HCEC 1CT (cell line): ENCODE data around the gene GLB1L.
"Not testable (repeated sequence)": the region's sequence is repeated elsewhere in the genome, so short reads cannot be mapped to it uniquely, and the experiment has no call there.

Experiments used
- DNase-seq: peaks from one replicate; pipeline ENCODE4 v3.0.0-alpha.2; 2017

Gene GLB1L

GRCh38 chr2:219279916-219280516, 34.8 kb upstream of the GLB1L start:
- DNase-seq, result no peak

- peak; percentile 99 for DNase-seq
These were observed 34.1 kb upstream of the GLB1L start, which contains the start of gene DNAJB2 for GRCh38 chr2:219279151-219279915. TSS of gene DNAJB2 (plus strand) at chr2:219279366. CDS start at chr2:219279834, 468 bp downstream.

GRCh38 chr2:219278655-219279150, 33.5 kb upstream of the GLB1L start:
- no peak for DNase-seq

DNA sequence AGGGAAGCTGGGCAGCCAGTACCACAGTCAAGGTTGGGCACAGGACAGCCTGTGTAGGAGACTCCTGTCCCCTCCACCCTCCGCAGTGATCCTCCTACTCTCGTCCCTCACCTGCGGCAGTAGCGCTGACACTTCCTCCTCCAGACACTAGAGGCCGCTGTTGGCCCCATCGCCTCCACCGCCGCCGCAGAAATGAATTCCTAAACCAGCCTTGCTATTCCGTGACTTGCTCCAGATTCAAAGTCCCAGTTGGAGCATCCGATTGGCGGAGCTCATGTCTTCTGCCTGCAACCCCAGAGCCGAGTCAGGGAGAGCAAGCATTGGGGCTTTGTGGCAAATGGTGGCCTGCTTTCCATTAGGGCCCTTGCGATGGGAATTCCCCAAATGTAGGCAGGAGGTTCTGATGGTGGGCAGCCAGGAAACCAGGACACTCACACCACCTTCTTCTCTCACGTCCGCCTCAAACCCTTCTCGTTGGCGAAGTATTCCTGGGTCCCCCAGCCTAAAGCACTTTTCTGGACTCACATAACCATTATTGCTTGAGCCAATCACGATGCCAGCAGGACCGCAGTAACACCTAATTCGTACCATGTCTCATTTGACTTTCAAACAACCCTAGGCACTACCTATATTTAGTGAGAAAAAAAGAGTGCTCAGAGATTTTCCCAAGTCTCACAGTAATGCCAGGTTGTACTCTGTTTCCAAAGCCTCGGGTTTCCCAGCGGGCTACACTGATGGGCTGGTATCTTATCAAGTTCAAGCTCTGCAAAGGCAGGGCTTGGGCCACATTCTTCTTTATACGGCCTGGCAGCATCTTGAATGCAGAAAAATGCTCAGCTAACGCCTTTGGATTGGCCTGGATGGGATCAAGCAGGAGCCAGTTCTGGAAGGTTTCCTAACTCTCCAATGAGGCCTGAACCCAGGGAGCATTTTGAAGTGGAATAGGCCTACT, 32.7 kb upstream of the GLB1L start:
- DNase-seq, result peak; percentile 65

DNA sequence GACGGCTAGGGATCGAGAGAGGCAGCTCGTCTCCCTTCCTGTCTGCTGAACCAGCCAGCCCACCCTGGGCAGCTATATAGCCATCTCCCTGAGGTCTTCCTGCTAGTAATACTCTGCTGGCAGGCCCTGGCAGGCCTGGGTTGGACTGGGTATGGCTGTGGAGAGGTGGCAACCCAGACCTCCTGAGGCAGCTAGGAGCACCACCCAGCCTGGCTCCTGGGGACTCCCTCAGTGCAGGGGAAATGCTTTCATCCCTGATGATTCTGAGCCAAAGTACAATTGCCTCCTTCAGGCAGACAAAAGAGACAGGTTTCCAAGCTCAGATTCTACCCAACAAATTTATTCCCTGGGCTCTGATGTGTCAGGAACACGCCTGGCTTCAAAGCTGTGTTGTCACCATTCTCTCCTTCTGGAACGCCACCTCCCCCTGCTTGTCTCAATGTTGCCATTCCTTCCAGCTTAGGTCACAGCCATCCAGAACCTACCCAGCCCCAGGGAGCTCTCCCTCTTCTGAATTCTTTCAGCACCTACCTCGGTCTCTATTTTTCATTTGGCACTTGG, 29.2 kb upstream of the GLB1L start:
- peak; percentile 68 for DNase-seq

DNA sequence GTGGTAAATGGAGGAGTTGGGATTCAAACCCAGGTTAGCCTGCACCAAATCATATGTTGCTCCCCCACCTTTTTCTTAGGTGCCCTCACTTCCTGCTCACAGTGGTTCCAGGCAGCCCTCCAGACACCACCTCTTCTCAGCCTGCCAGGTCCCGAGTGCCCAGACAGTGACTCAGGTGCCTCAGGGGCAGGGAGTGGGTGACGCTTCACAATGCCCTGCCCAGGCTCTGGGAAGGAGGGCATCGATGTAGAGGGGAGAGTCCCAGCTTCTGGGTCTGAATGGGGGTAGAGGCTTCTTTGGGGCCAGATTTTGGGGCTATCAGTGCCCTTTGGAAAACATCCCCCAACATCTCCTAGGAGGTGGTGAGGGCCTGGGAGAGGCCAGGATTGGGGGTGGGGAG, 28.7 kb upstream of the GLB1L start:
- no peak for DNase-seq

- DNase-seq, result no peak
These were observed 27.8 kb upstream of the GLB1L start for GRCh38 chr2:219272995-219273394.

DNA sequence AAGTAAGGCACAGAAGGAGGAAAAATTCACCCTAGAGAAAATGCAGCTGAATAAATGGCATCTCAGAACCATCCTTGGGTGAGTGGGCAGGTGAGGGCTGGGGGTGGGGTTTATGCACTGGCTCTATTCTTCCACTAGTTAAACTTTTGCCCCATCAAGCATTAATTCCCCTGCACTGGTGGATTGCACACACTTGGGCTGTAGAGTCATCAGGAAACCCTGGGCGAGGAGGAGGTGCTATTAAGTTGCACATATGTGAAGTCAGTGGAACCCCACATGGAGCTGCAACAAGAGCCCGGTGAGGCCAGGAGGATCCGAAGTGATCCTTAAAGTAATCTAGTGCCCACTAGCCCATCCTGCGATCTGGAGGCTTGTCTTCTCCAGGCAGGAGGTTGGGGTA, 27.1 kb upstream of the GLB1L start:
- DNase-seq, result no peak

DNA sequence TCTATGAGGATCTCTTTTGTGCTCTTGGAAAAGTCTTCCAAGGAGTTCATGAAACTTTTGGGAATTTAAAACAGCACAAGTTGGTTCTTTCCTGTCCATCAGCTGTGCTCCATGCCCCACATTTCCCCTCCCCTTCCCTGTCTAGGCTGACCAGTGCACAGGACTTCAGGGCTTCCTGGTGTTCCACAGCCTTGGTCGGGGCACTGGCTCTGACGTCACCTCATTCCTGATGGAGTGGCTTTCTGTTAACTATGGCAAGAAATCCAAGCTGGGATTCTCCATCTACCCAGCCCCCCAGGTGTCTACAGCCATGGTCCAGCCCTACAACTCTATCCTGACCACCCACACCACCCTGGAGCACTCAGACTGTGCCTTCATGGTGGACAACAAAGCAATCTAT, 25.8 kb upstream of the GLB1L start:
- no peak for DNase-seq

DNA sequence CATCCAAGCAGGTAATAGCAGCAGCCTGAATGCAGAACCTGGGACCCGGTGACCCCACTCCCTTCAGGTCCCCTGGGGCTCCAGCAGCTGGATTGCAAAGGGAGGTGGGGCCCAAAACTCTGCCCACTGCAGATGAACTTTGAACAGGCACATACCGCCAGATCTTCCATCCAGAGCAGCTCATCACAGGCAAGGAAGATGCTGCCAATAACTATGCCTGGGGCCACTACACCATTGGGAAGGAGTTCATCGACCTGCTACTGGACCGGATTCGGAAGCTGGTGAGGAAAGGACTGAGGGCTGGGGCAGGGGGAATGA, 24.8 kb upstream of the GLB1L start:
- DNase-seq, result no peak

DNA sequence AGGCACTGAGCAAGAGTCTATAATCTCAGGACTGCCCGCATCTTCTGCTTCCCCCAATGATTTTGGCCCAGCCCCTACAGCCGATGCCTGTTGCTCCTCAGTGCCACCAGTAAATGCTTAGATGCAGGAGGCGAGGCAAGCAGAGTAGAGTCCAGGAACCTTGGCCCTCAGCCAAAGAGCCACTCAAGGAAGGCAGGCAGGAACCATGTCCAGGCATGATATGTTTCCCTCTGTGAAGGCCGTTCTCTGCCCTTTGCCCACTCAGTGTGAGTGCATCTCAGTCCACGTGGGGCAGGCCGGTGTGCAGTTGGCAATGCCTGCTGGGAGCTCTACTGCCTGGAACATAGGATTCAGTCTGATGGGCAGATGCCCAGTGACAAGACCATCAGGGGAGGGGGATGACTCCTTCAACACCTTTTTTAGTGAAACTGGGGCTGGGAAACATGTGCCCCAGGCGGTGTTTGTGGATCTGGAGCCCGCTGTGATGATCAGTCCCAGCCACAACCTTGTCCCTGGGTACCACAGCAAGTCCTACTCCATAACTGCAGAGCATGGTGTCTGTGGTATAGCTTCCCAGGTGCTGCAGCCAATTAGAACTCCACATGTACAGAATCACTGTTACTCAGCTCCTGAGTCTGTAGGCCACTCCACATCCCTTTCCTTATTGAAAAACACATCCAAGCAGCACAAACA, 24.3 kb upstream of the GLB1L start:
- DNase-seq, result no peak

GRCh38 chr2:219268294-219268693, 23.1 kb upstream of the GLB1L start:
- no peak for DNase-seq

DNA sequence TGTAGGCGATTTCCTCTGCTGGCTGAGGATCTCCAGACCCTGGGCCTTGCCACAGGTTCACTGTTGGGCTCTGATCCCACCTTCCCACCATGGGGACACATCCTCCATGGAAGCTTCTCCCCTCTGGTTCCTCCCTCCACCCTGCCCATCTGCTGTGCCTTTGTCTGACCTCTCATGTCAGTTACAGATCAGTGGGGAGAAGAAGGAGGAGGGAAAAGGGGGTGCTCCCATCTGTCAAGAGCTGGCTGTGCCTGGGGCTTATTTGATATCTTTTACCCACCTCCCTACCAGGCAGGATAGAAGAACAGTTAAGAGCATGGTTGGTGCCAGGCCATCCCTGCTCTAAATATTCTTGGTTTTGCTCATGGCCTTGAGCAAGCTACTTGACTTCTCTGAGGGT, 21.6 kb upstream of the GLB1L start:
- DNase-seq, result no peak

DNA sequence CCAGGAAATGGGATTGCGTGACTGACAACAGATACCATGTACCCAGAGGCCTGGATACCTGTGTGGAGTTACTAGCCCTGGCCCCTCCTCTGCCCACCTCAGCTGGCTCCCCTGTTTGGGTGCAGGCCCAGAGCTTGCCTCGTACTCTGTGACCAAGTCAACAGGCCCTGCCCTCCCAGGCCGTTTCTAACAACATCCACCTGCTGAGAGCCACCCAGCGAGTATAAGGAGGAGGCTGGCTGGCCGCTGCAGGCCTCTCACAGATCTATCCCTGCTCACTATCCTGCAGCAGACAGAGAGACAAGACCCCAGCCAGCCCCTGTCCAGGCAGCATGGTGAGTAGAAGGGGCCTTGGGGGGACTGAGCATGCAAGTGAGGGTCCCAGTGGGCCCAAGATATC, 21.0 kb upstream of the GLB1L start:
- DNase-seq, result no peak

GRCh38 chr2:219261024-219261855, 16.0 kb upstream of the GLB1L start:
- DNase-seq, result no peak

GRCh38 chr2:219258942-219259341, 13.7 kb upstream of the GLB1L start:
- not testable (repeated sequence) for DNase-seq

GRCh38 chr2:219254590-219255201, 9.5 kb upstream of the GLB1L start:
- no peak for DNase-seq

DNA sequence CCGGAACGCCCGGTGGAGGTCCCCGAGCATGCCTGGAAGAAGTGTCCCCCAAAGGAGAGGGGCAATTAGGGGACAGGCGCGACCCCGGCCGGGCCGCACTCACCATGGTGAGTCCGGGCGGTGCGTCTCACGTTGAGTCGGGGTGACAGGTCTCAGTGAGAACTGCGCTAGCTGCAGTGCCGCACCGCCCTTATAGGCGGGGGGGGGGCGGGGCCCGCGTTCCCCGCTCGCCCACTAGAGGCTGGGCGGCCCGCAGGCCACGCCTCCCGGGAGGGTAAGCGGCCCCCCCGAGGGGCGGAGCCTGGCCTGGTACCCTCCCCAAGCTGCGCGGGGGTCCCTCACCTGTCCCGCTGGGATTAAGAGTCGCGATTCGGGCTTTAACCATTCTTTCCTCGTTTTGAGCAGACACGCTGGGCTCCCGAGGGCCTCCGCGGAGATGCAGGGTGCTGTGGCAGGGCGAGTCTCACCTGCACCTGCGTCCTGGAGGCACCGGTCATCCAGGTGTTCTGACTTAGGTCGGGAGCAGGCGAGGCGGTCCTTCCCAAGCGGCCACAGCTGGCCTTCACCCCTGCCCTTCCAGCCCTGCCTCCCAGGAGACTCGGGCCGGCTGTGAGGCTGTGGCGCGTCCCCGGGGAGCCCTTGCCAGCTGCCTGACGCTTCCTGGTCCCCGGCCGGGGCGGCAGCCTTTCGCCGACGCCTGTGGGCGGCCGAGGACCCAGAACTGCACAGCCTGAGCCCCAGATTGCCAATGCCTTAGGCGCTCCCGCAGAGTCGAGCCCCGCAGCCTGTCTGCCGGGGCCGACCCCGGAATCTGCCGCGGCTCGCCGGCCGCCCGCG, 8.7 kb upstream of the GLB1L start, which contains the start of gene TUBA4A:
Gene TUBA4A (minus strand): TSS at position 166 of the 837 bp plus-strand sequence. CDS start 60 bp downstream, at position 106.
- DNase-seq, result peak; percentile 54

DNA sequence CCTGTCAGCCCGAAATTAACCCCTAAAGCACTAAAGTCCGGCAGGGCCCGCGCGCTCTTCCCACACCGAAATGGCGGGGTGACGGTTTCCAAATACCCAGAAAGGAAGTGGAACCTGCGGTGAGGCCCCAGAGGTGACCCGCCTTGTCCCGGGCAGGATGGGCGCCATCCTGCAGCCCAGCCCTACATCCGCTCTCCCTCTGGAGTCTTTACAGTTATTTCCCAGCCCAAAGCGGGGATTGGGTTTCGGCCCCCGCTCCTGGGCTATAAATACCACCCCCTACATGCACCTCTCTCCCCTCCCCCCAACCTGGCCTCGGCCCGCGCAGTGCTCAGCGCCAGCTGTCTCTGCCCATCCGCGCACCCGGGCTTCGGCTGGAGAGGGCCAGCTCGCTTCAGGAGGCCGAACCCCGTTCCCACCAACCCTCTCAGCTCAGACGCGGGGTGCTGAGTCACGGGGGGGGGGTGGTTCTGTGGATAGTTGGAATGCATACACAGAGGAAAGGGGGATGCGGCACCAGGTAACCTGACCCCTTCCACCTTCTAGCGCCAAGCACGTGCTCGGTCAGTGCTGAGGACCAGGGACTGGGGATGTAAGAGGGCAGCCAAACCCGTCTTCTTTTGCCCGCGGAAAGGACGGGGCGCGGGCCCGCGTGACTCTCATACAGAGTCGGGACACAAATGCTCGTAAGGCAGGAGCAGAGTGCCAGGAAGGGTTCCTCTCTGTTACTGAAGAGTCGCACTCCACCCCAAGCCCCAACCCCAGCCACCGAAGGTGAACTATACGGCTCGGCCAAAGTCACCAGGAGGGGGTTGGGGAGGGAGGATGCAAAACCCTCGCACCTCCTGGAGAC, 7.9 kb upstream of the GLB1L start, which contains the start of gene TUBA4B:
Gene TUBA4B (plus strand): TSS at position 344 of the 853 bp plus-strand sequence. CDS start 165 bp downstream, at position 509.
- peak; percentile 37 for DNase-seq
